ENCODE results near the gene SMG9.

DNA sequence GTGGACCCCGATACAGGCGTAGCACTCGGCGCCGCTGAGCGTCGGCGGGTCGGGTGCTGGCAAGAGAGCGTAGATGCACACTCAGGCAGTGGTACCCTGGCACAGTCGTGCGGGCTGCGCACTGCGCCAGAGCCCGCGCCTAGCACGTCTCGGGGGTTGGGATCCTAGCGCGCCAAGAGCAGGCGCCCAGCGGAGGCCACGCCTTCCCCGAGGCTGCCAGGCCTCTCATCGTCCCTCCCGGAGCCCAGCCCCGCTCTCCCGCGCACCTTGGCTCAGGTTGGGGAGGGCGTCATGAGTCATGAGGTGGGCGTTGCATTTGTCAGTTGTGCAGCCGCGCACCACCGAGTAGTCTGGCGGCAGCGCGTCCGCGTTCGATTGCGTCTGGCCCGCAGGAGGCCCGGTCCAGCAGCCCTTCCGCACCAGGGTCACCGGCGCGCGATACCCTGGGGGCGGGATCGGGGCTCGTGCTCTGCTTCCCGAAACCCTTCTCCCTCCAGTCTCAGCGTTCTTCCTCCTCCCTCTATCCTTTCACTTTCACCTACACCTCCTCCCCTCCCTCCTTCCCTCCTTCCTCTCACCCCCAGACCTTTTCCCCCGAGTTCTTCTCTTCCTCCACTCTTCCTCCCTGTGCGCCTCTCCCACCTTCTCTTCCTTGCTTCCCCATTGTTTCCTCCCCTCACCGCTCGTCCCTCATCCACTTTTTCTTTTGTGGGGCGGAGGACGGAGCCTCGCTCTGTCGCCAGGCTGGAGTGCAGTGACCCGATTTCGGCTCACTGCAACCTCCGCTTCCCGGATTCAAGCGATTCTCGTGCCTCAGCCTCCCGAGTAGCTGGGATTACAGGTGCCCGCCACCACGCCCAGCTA lies 44.0 kb upstream of the SMG9 start:
- peak; percentile 71 for TF ChIP-seq POLR2AphosphoS5 (IDR thresholded peaks at IDR 0.05)
- TF ChIP-seq, protein P1, sequence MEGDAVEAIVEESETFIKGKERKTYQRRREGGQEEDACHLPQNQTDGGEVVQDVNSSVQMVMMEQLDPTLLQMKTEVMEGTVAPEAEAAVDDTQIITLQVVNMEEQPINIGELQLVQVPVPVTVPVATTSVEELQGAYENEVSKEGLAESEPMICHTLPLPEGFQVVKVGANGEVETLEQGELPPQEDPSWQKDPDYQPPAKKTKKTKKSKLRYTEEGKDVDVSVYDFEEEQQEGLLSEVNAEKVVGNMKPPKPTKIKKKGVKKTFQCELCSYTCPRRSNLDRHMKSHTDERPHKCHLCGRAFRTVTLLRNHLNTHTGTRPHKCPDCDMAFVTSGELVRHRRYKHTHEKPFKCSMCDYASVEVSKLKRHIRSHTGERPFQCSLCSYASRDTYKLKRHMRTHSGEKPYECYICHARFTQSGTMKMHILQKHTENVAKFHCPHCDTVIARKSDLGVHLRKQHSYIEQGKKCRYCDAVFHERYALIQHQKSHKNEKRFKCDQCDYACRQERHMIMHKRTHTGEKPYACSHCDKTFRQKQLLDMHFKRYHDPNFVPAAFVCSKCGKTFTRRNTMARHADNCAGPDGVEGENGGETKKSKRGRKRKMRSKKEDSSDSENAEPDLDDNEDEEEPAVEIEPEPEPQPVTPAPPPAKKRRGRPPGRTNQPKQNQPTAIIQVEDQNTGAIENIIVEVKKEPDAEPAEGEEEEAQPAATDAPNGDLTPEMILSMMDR (IDR thresholded peaks at IDR 0.05), result no peak
- peak; percentile 85 for TF ChIP-seq POLR2A (IDR thresholded peaks at IDR 0.05)
